ENCODE measurements around the gene SLCO1B1.
"Not testable (repeated sequence)": the region's sequence is repeated elsewhere in the genome, so short reads cannot be mapped to it uniquely, and the experiment has no call there.

SLCO1B1 gene

DNA sequence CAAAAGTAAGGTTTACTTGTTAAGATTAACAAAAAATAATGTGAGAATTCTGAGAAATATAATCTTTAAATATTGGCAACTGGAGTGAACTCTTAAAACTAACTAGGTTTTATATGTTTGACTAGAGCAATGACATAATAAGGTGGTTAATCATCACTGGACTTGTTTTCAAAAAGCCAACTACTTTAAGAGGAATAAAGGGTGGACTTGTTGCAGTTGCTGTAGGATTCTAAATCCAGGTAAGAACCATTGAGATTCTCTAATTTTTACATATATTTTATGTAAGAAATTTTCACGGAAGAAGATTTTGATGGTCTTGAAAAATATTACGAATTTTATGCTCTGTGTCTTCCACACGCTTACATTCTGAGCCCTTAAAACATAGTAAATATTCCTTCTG is at the start of gene SLCO1B1:
Gene SLCO1B1, plus strand, starts transcription at position 197 of the 400 bp plus-strand sequence. CDS start 10,381 bp downstream, outside the sequence.
- no peak for DNase-seq (ENCODE audit: low read depth in 3 of 3)

DNA sequence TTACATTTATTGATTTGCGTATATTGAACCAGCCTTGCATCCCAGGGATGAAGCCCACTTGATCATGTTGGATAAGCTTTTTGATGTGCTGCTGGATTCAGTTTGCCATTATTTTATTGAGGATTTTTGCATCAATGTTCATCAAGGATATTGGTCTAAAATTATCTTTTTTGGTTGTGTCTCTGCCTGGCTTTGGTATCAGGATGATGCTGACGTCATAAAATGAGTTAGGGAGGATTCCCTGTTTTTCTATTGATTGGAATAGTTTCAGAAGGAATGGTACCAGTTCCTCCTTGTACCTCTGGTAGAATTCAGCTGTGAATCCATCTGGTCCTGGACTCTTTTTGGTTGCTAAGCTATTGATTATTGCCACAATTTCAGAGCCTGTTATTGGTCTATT is 46.2 kb upstream of the SLCO1B1 start:
- DNase-seq (ENCODE audit: low read depth in 3 of 3): not testable (repeated sequence)

DNA sequence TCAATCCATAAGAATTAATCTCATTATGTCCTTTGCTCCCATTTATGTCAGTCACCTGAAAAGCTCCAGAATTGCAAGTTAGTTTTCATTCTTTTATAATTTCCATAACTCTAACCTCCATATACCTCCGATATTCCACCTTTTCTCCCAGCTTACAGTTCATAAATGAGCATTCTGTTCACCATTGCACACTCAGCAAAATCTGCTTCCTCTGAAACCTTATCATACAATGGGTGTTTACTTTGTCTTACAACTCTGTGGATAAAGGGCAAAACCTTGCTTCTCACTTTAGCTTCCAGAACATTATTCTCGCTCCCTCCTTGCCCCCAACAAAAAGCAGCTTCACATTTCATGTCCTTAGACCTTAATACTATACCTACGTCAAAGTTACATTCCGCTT is 19.3 kb upstream of the SLCO1B1 start:
- no peak for DNase-seq (ENCODE audit: low read depth in 3 of 3)

DNA sequence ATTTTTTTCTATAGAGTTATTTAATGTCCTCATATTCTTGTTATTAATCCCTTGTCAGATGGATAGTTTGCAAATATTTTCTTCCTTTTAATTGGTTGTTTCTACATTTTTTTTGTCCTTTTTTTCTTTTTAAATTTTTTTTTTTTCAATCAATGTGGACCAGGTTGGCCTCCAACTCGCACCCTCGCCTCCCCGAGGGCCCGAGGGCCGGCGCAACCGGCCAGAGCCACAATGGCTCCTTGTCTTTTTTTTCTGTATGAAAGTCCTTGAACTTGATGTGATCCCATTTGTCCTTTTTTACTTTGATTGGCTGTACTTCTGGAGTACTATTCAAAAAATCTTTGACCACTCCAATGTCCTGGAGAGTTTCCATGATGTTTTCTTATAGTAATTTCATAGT is 17.7 kb upstream of the SLCO1B1 start:
- DNase-seq (ENCODE audit: low read depth in 3 of 3): no peak

GRCh38 chr12:21117995-21118394 is 13.0 kb upstream of the SLCO1B1 start:
- no peak for DNase-seq (ENCODE audit: low read depth in 3 of 3)

DNA sequence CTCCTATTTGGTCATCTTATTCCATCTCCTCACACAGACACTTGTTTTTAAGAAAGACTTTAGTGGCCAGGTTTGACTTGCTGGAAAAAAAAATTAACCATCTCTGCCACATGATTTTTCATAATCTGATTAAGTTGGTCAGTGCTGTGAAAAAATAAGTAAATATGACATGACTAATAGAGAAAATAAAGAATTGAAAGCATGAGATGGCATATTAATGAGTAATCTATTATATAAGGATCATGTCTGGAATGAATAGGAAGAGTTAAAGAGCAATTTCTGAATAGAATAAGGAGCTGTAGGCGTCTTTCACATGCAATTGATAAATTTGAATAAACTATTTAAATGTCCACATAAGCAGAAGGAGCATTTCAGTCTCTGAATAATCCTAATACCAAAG is 12.2 kb upstream of the SLCO1B1 start:
- no peak for DNase-seq (ENCODE audit: low read depth in 3 of 3)

- DNase-seq (ENCODE audit: low read depth in 3 of 3): no peak
These were observed 1.6 kb upstream of the SLCO1B1 start for GRCh38 chr12:21129351-21129750.

DNA sequence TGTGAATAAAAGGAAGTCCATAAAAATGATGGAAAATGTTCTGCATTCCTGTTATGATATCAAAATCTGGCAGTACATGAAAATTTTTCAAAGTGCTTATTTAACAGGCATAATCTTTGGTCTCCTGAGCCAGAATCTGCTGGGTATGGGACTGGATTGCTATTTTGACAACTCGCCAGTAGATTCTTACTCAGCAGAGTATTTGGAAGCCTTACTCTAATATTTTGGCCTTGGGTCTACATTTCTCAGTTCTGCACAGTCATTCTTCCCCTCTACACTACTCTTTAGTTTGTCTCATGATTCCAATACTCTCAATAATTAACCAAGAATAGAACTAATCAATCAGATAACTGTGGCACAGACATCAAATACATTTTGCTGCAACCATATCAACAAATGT is 1.1 kb upstream of the SLCO1B1 start:
- no peak for DNase-seq (ENCODE audit: low read depth in 3 of 3)

- DNase-seq (ENCODE audit: low read depth in 3 of 3): not testable (repeated sequence)
These were observed 6.5 kb downstream of the SLCO1B1 start for GRCh38 chr12:21137318-21137999.

DNA sequence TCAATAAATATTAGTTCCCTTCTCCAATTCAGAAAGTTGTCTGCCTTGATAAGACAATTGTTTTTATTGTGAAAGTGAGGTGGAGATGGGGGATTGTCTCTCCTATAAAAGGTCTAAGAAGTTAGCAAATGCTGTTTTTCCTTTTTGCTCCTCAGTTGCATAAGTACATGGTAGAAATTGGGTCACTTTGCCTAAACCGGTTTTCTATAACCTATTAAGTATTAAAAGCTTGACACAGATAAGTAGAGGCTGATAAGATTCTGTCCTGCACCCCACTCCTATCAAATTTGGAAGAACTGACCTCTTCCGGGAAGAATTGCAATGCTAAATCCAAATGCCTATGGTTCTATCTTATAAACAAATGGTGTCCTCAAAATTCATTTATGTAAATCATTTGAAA is 7.0 kb downstream of the SLCO1B1 start:
- DNase-seq (ENCODE audit: low read depth in 3 of 3): no peak

GRCh38 chr12:21144309-21144708 is 13.3 kb downstream of the SLCO1B1 start:
- DNase-seq (ENCODE audit: low read depth in 3 of 3): no peak

GRCh38 chr12:21149861-21150260 is 18.9 kb downstream of the SLCO1B1 start:
- DNase-seq (ENCODE audit: low read depth in 3 of 3): not testable (repeated sequence)

DNA sequence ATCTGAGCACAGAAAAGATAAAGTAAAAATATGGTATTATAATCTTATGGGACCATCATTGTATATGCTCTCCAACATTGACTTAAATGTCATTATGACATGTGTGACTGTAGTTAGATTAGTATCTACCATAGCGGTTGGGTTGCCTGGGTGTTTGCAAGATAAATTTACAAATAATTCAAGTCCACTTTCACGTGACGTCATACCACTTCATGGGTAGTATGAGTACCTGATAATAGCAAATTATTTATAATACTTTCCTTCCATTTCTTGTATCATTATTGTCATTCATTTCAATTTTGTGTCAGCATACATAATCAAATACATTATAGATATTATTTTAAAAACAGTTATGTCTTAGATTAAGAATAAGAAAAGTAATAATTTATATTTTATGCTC is 20.2 kb downstream of the SLCO1B1 start:
- no peak for DNase-seq (ENCODE audit: low read depth in 3 of 3)

DNA sequence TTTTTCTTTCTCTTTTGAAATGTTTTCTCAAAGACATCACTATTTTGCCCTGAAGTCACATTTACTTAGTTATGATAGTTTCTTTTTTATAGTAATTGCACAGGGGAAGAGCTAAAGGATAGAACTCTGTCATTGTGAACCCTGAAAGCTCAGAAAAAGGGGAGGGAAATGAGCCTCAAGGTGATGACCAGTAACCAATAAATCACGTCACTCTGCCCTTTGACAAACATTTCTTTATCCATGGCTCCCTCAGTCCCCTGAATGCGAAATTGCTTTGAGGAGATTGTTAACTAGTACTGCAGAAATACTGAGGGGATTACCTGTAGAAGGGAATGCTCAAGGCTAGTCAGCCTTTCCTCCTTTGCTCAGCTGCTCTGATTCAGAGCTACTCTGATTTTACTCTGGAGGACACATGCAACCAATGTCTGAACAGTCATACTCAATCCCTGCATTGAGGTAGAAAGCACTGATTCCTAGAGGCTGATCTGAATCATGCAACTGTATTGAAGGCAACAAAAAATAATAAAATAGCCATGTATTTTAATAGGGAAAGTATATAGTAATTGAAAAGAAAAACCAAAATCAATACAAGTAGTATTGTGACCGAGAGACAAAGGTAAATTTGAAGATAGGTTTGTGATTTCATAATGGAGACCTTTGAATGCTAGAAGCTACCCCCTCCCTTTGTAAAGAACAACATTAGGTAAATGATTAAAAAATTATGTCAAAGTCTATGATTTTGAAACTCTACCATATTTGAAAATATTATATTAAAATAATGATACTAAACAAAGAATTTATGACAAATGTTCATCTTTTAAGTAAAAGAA is 24.7 kb downstream of the SLCO1B1 start:
- no peak for DNase-seq (ENCODE audit: low read depth in 3 of 3)

- no peak for DNase-seq (ENCODE audit: low read depth in 3 of 3)
These were observed 34.1 kb downstream of the SLCO1B1 start for GRCh38 chr12:21165048-21165447.

- peak in 1 of 3 donors; percentile 4 for DNase-seq (ENCODE audit: low read depth in 3 of 3)
These were observed 39.0 kb downstream of the SLCO1B1 start for GRCh38 chr12:21169878-21170472.

- DNase-seq (ENCODE audit: low read depth in 3 of 3): no peak
These were observed 41.1 kb downstream of the SLCO1B1 start for GRCh38 chr12:21172079-21172478.

GRCh38 chr12:21183721-21184275 is 52.8 kb downstream of the SLCO1B1 start:
- no peak for DNase-seq (ENCODE audit: low read depth in 3 of 3)

- DNase-seq (ENCODE audit: low read depth in 3 of 3): no peak
These were observed 59.0 kb downstream of the SLCO1B1 start for GRCh38 chr12:21190016-21190415.

GRCh38 chr12:21214433-21214832 is 83.4 kb downstream of the SLCO1B1 start:
- DNase-seq (ENCODE audit: low read depth in 3 of 3): not testable (repeated sequence)

GRCh38 chr12:21219206-21219605 is 88.2 kb downstream of the SLCO1B1 start:
- DNase-seq (ENCODE audit: low read depth in 3 of 3): no peak

DNA sequence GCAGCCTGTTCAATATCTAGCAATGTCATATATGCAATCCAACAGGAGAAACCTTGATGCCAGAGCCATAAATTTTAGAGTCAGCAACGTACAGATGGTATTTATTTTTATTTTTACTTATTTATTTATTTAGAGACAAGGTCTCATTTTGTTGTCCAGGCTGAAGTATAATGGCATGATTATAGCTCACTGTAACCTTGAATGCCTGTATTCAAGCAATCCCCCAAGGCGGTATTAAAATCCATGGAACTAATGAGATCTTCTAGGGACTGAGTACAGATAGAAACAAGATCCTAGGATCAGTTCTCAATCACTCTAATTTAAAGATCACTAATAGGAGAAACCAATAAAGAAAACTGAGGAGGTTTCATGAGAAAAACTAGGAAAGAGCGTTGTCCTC is 89.3 kb downstream of the SLCO1B1 start:
- DNase-seq (ENCODE audit: low read depth in 3 of 3): no peak

Data from stimulated activated CD4-positive, alpha-beta T cell treated with anti-CD3 and anti-CD28 coated beads, TNF-alpha, amount 100 ng/mL, for 48 hours (primary cell).